Measurements from ENCODE around the gene CERT1.

Gene CERT1

GRCh38 chr5:75538211-75538610 lies 26.8 kb upstream of the CERT1 start:
- no peak overlapping the region for H4K8ac ChIP-seq (ENCODE audit: low read length)
- H3K9ac ChIP-seq (ENCODE audit: low read length): no peak overlapping the region
- peaks cover 4% of the 10 kb centered on the region for H3K4me1 ChIP-seq (ENCODE audit: control insufficient read depth, insufficient read depth, low read depth, low read length)
- H3K36me3 ChIP-seq (ENCODE audit: control insufficient read depth in 1 of 2, insufficient read depth in 2 of 2, low read depth in 1 of 2, low read length in 2 of 2): peaks cover 8 to 10% of the 10 kb centered on the region in 2 experiments
- H2AFZ ChIP-seq (ENCODE audit: low read depth, low read length): no peak overlapping the region
- no peak overlapping the region for H2BK12ac ChIP-seq (ENCODE audit: low read length in 2 of 2)
- H3K27me3 ChIP-seq (ENCODE audit: control insufficient read depth in 1 of 2, insufficient read depth in 1 of 2, low read length in 2 of 2): no peaks in the 10 kb centered on the region
- no peak overlapping the region for H3K4me3 ChIP-seq (ENCODE audit: insufficient read depth in 1 of 2, low read depth in 1 of 2, low read length in 2 of 2)
- no peak overlapping the region for H2BK15ac ChIP-seq (ENCODE audit: low read depth, poor library complexity, severe bottlenecking)
- no peak overlapping the region for H2AK5ac ChIP-seq (ENCODE audit: low read length, severe bottlenecking)
- peaks cover 11% of the 10 kb centered on the region for H3K9me3 ChIP-seq (ENCODE audit: control insufficient read depth, low read length)
- no peak overlapping the region for H3K18ac ChIP-seq (ENCODE audit: low read depth in 1 of 2, low read length in 2 of 2)
- DNase-seq: no peak
- H2BK5ac ChIP-seq (ENCODE audit: low read depth, low read length, poor library complexity, severe bottlenecking): no peak overlapping the region
- H3K27ac ChIP-seq (ENCODE audit: low read length, poor library complexity, severe bottlenecking): no peak overlapping the region
- H3K4ac ChIP-seq (ENCODE audit: low read depth in 1 of 2, low read length in 2 of 2): no peak overlapping the region
- H3K23ac ChIP-seq (ENCODE audit: low read length in 2 of 2): no peak overlapping the region
- no CpG with 5 or more reads among the region's 1 CpG for WGBS
- no peak overlapping the region for H2BK120ac ChIP-seq (ENCODE audit: low read depth, low read length)
- H4K91ac ChIP-seq (ENCODE audit: low read length): no peak overlapping the region
- peaks cover 17% of the 10 kb centered on the region for H3K79me1 ChIP-seq (replicated peaks; ENCODE audit: low read length, poor library complexity, severe bottlenecking)
- H3K4me2 ChIP-seq (ENCODE audit: low read length, poor library complexity, severe bottlenecking): no peak overlapping the region
- H3K14ac ChIP-seq (ENCODE audit: low read length in 2 of 2): no peak overlapping the region

GRCh38 chr5:75536694-75537360 lies 25.4 kb upstream of the CERT1 start:
- peaks cover 8 to 15% of the 10 kb centered on the region in 2 experiments for H3K36me3 ChIP-seq (ENCODE audit: control insufficient read depth in 1 of 2, insufficient read depth in 2 of 2, low read depth in 1 of 2, low read length in 2 of 2)
- DNase-seq: peak; percentile 45
- peak overlapping the region in 1 of 2 experiments; percentile 44 for H3K14ac ChIP-seq (ENCODE audit: low read length in 2 of 2)
- H2AFZ ChIP-seq (ENCODE audit: low read depth, low read length): no peak overlapping the region
- H3K4ac ChIP-seq (ENCODE audit: low read depth in 1 of 2, low read length in 2 of 2): no peak overlapping the region
- 87% methylated on average over 6 of the region's 6 CpGs for WGBS
- no peak overlapping the region for H2BK5ac ChIP-seq (ENCODE audit: low read depth, low read length, poor library complexity, severe bottlenecking)
- H4K8ac ChIP-seq (ENCODE audit: low read length): no peak overlapping the region
- H2BK120ac ChIP-seq (ENCODE audit: low read depth, low read length): no peak overlapping the region
- H3K27ac ChIP-seq (ENCODE audit: low read length, poor library complexity, severe bottlenecking): no peak overlapping the region
- no peak overlapping the region for H3K4me2 ChIP-seq (ENCODE audit: low read length, poor library complexity, severe bottlenecking)
- no peak overlapping the region for H3K4me3 ChIP-seq (ENCODE audit: insufficient read depth in 1 of 2, low read depth in 1 of 2, low read length in 2 of 2)
- H2BK12ac ChIP-seq (ENCODE audit: low read length in 2 of 2): no peak overlapping the region
- H2AK5ac ChIP-seq (ENCODE audit: low read length, severe bottlenecking): no peak overlapping the region
- no peak overlapping the region for H2BK15ac ChIP-seq (ENCODE audit: low read depth, poor library complexity, severe bottlenecking)
- H3K9me3 ChIP-seq (ENCODE audit: control insufficient read depth, low read length): peaks cover 20% of the 10 kb centered on the region
- H3K4me1 ChIP-seq (ENCODE audit: control insufficient read depth, insufficient read depth, low read depth, low read length): peaks cover 4% of the 10 kb centered on the region
- H3K23ac ChIP-seq (ENCODE audit: low read length in 2 of 2): no peak overlapping the region
- peak overlapping the region in 1 of 2 experiments; percentile 7 for H3K18ac ChIP-seq (ENCODE audit: low read depth in 1 of 2, low read length in 2 of 2)
- H4K91ac ChIP-seq (ENCODE audit: low read length): no peak overlapping the region
- no peaks in the 10 kb centered on the region for H3K27me3 ChIP-seq (ENCODE audit: control insufficient read depth in 1 of 2, insufficient read depth in 1 of 2, low read length in 2 of 2)
- H3K79me1 ChIP-seq (replicated peaks; ENCODE audit: low read length, poor library complexity, severe bottlenecking): peaks cover 16% of the 10 kb centered on the region
- H3K9ac ChIP-seq (ENCODE audit: low read length): no peak overlapping the region

GRCh38 chr5:75536147-75536546 lies 24.7 kb upstream of the CERT1 start:
- Histone ChIP-seq H3K9me3 (ENCODE audit: control insufficient read depth, low read length) (peaks cover 20% of the 10 kb centered on the region), H3K18ac (ENCODE audit: low read depth in 1 of 2, low read length in 2 of 2) (no peak overlapping the region), H3K4me1 (ENCODE audit: control insufficient read depth, insufficient read depth, low read depth, low read length) (peaks cover 4% of the 10 kb centered on the region), H3K14ac (ENCODE audit: low read length in 2 of 2) (peak overlapping the region in 1 of 2 experiments; percentile 38), H3K4me3 (ENCODE audit: insufficient read depth in 1 of 2, low read depth in 1 of 2, low read length in 2 of 2) (no peak overlapping the region), H2AK5ac (ENCODE audit: low read length, severe bottlenecking) (no peak overlapping the region), H2AFZ (ENCODE audit: low read depth, low read length) (no peak overlapping the region), H2BK15ac (ENCODE audit: low read depth, poor library complexity, severe bottlenecking) (no peak overlapping the region), H2BK5ac (ENCODE audit: low read depth, low read length, poor library complexity, severe bottlenecking) (no peak overlapping the region), H3K9ac (ENCODE audit: low read length) (no peak overlapping the region), H3K4me2 (ENCODE audit: low read length, poor library complexity, severe bottlenecking) (no peak overlapping the region), H3K36me3 (ENCODE audit: control insufficient read depth in 1 of 2, insufficient read depth in 2 of 2, low read depth in 1 of 2, low read length in 2 of 2) (peaks cover 8 to 15% of the 10 kb centered on the region in 2 experiments), H3K23ac (ENCODE audit: low read length in 2 of 2) (no peak overlapping the region), H3K4ac (ENCODE audit: low read depth in 1 of 2, low read length in 2 of 2) (no peak overlapping the region), H4K91ac (ENCODE audit: low read length) (peak overlapping the region; percentile 18), H3K79me1 (replicated peaks; ENCODE audit: low read length, poor library complexity, severe bottlenecking) (peaks cover 18% of the 10 kb centered on the region), H3K27ac (ENCODE audit: low read length, poor library complexity, severe bottlenecking) (no peak overlapping the region), H2BK12ac (ENCODE audit: low read length in 2 of 2) (peak overlapping the region in 1 of 2 experiments; percentile 17), H4K8ac (ENCODE audit: low read length) (no peak overlapping the region), H3K27me3 (ENCODE audit: control insufficient read depth in 1 of 2, insufficient read depth in 1 of 2, low read length in 2 of 2) (no peaks in the 10 kb centered on the region), H2BK120ac (ENCODE audit: low read depth, low read length) (no peak overlapping the region)
- DNase-seq: no peak
- 94% methylated on average over 3 of the region's 3 CpGs for WGBS

GRCh38 chr5:75534734-75535133 lies 23.3 kb upstream of the CERT1 start:
- Histone ChIP-seq H3K4ac (ENCODE audit: low read depth in 1 of 2, low read length in 2 of 2) (no peak overlapping the region), H4K8ac (ENCODE audit: low read length) (no peak overlapping the region), H3K36me3 (ENCODE audit: control insufficient read depth in 1 of 2, insufficient read depth in 2 of 2, low read depth in 1 of 2, low read length in 2 of 2) (peaks cover 8 to 15% of the 10 kb centered on the region in 2 experiments), H4K91ac (ENCODE audit: low read length) (no peak overlapping the region), H3K9me3 (ENCODE audit: control insufficient read depth, low read length) (peaks cover 20% of the 10 kb centered on the region), H3K79me1 (replicated peaks; ENCODE audit: low read length, poor library complexity, severe bottlenecking) (peaks cover 14% of the 10 kb centered on the region), H3K4me2 (ENCODE audit: low read length, poor library complexity, severe bottlenecking) (no peak overlapping the region), H3K14ac (ENCODE audit: low read length in 2 of 2) (no peak overlapping the region), H2AFZ (ENCODE audit: low read depth, low read length) (no peak overlapping the region), H3K23ac (ENCODE audit: low read length in 2 of 2) (no peak overlapping the region), H2BK120ac (ENCODE audit: low read depth, low read length) (no peak overlapping the region), H3K27ac (ENCODE audit: low read length, poor library complexity, severe bottlenecking) (no peak overlapping the region), H3K18ac (ENCODE audit: low read depth in 1 of 2, low read length in 2 of 2) (no peak overlapping the region), H3K27me3 (ENCODE audit: control insufficient read depth in 1 of 2, insufficient read depth in 1 of 2, low read length in 2 of 2) (no peaks in the 10 kb centered on the region), H3K4me3 (ENCODE audit: insufficient read depth in 1 of 2, low read depth in 1 of 2, low read length in 2 of 2) (no peak overlapping the region), H3K4me1 (ENCODE audit: control insufficient read depth, insufficient read depth, low read depth, low read length) (peaks cover 6% of the 10 kb centered on the region), H3K9ac (ENCODE audit: low read length) (no peak overlapping the region), H2BK5ac (ENCODE audit: low read depth, low read length, poor library complexity, severe bottlenecking) (no peak overlapping the region), H2BK15ac (ENCODE audit: low read depth, poor library complexity, severe bottlenecking) (no peak overlapping the region), H2BK12ac (ENCODE audit: low read length in 2 of 2) (no peak overlapping the region), H2AK5ac (ENCODE audit: low read length, severe bottlenecking) (no peak overlapping the region)
- WGBS: 100% methylated on average over 2 of the region's 2 CpGs
- DNase-seq: no peak
